Measurements from ENCODE around the gene TM2D3.

TM2D3 gene

GRCh38 chr15:101597360-101597928, 54.7 kb downstream of the TM2D3 start:
- Histone ChIP-seq H3K27ac (ENCODE audit: low read length) (no peak overlapping the region), H3K4me3 (ENCODE audit: low read depth in 1 of 2, low read length in 2 of 2) (no peak overlapping the region), H3K4me1 (ENCODE audit: control insufficient read depth in 1 of 2, insufficient read depth in 2 of 2, low read length in 2 of 2) (no peaks in the 10 kb centered on the region), H3K27me3 (ENCODE audit: low read depth, low read length) (no peaks in the 10 kb centered on the region), H3K9me3 (ENCODE audit: control insufficient read depth in 1 of 2, low read length in 2 of 2) (peaks cover 0 to 5% of the 10 kb centered on the region in 2 donors), H3K36me3 (ENCODE audit: control insufficient read depth in 1 of 2, insufficient read depth in 2 of 2, low read length in 2 of 2) (no peaks in the 10 kb centered on the region)

GRCh38 chr15:101596633-101597032, 55.5 kb downstream of the TM2D3 start:
- no peak overlapping the region for H3K27ac ChIP-seq (ENCODE audit: low read length)
- H3K36me3 ChIP-seq (ENCODE audit: control insufficient read depth in 1 of 2, insufficient read depth in 2 of 2, low read length in 2 of 2), result no peaks in the 10 kb centered on the region
- H3K9me3 ChIP-seq (ENCODE audit: control insufficient read depth in 1 of 2, low read length in 2 of 2), result peaks cover 0 to 5% of the 10 kb centered on the region in 2 donors
- H3K4me3 ChIP-seq (ENCODE audit: low read depth in 1 of 2, low read length in 2 of 2), result no peak overlapping the region
- no peaks in the 10 kb centered on the region for H3K27me3 ChIP-seq (ENCODE audit: low read depth, low read length)
- H3K4me1 ChIP-seq (ENCODE audit: control insufficient read depth in 1 of 2, insufficient read depth in 2 of 2, low read length in 2 of 2), result no peaks in the 10 kb centered on the region
